Gastrocnemius medialis (tissue), 4 donors: ENCODE data around the gene PITX1.

ENCODE experiments used
- CTCF ChIP-seq, 5 experiments: fragments of 450-650 bp in 3 of 5; fragments of 200-600 bp in 2 of 5; sonication (generic) in 2 of 5; IDR thresholded peaks in 4 of 5; conservative IDR thresholded peaks in 1 of 5; 1 replicate in 4 of 5; 2 replicates in 1 of 5; pipeline ENCODE4 v1.5.1; 2016 to 2019; ENCODE audit warnings: antibody characterized with exemption in 5 of 5, mild to moderate bottlenecking in 3 of 5, moderate library complexity in 3 of 5
- POLR2A ChIP-seq, 2 donors: fragments of 450-650 bp; IDR thresholded peaks; one replicate each; pipeline ENCODE4 v1.6.1; 2017; ENCODE audit warnings: antibody characterized with exemption in 2 of 2, mild to moderate bottlenecking in 2 of 2, moderate library complexity in 2 of 2

DNA sequence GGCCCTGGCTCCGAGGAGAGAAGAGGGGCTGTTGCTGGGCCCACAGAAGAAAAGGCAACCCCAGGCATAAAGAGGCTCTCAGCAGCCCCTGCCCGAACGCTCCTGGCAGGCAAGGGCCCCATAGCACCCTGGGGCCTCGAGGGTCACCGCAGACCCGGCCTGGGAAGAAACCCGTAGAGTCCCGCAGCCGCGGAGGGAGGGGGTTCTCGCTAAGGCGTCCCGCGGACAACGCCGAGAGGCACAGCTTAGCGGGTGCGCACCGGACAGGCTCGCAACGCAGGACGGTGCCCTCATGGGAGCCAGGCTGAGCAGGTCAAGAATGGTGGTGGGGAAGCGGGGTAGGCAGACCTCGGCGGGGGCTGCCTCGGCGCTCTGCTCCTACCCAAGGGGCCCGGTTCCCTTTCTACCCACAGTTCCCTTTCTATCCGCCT, 6.7 kb downstream of the PITX1 start:
- TF ChIP-seq CTCF (IDR thresholded peaks at IDR 0.05 in 4 of 5, conservative IDR thresholded peaks at IDR 0.05 in 1 of 5) (no peak), POLR2A (IDR thresholded peaks at IDR 0.05) (no peak)
